ENCODE measurements around the gene PRSS50. TPM values are rescaled to one million over a fixed set of nuclear protein-coding genes. Genes with fewer than 3 reads are reported as not detected.

The PRSS50 gene
- total and polyA plus RNA-seq, 2 experiments from 2014 or later: 2.0 to 3.2 TPM

DNA sequence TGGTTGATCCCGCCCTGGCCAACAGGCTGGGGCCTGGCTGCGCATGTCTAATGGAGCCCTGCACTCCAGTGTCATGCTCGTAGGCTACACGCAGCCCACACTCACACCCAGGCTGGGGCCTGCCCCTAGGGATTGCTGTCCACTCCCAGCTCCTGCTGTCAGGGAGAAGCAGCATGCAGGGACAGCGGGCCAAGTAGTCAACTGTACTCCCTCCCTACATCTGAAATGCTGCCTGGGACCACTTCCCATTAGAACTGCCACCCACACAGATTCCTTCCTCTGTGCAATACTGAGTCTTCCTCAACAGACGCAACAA lies 40.3 kb downstream of the PRSS50 start:
- Histone ChIP-seq H3K27me3 (no peaks in the 10 kb centered on the region), H3K27ac (no peak overlapping the region)
- DNase-seq (ENCODE audit: low read depth in 1 of 2, low spot score in 1 of 2): peak in 1 of 2 donors; percentile 60

DNA sequence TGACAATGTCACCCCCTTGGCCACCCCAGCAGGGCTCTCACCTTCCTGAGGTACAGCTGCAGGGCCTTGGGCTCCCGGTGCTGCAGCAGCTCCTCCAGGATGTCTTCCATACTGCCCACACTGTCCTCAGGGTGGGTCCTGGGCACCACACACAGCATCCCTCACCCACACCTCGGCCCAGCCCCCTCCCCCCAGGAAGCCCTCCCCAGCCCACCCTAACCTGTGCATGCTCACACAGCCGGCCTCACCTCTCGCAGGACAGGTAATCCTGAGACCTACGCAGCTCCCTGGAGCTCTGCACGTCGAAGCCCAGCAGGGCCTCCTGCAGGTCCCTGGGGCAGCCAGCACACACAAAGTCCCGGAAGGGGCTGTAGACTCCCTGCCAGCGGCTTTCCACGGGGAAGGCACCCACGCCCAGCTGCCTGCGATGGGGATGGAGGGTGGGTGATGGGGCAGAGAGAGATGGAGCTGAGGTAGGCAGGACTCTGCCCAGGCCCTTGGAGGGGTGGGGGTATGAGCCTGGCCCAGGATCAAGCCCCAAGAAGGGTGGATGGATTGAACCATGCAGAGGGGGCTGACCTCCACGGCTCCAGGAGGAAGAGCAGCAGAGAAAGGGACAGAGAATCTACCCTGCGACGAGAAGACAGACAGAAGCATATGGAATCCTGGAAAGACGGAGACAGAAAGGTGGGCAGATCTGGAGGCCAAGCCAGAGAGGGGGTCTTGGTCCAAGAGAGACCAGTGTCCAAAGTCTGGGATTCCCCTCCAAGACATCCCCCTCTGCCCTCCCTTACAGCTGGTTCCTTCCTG lies 40.9 kb downstream of the PRSS50 start:
- H3K4me1 ChIP-seq (ENCODE audit: low read depth): no peaks in the 10 kb centered on the region
- no peaks in the 10 kb centered on the region for H3K27me3 ChIP-seq
- H3K36me3 ChIP-seq: no peaks in the 10 kb centered on the region
- DNase-seq (ENCODE audit: low read depth in 1 of 2, low spot score in 1 of 2): no peak
- no peak overlapping the region for H3K4me3 ChIP-seq
- TF ChIP-seq, protein P1, sequence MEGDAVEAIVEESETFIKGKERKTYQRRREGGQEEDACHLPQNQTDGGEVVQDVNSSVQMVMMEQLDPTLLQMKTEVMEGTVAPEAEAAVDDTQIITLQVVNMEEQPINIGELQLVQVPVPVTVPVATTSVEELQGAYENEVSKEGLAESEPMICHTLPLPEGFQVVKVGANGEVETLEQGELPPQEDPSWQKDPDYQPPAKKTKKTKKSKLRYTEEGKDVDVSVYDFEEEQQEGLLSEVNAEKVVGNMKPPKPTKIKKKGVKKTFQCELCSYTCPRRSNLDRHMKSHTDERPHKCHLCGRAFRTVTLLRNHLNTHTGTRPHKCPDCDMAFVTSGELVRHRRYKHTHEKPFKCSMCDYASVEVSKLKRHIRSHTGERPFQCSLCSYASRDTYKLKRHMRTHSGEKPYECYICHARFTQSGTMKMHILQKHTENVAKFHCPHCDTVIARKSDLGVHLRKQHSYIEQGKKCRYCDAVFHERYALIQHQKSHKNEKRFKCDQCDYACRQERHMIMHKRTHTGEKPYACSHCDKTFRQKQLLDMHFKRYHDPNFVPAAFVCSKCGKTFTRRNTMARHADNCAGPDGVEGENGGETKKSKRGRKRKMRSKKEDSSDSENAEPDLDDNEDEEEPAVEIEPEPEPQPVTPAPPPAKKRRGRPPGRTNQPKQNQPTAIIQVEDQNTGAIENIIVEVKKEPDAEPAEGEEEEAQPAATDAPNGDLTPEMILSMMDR (IDR thresholded peaks at IDR 0.05; ENCODE audit: low read depth, low read length): no peak
- H3K27ac ChIP-seq: no peak overlapping the region
- H3K9me3 ChIP-seq (ENCODE audit: low read depth): no peaks in the 10 kb centered on the region

More for the DNA sequence above, 40.3 kb downstream of the PRSS50 start:
- Histone ChIP-seq H3K4me1 (ENCODE audit: low read depth) (no peaks in the 10 kb centered on the region), H3K36me3 (no peaks in the 10 kb centered on the region), H3K9me3 (ENCODE audit: low read depth) (no peaks in the 10 kb centered on the region), H3K4me3 (no peak overlapping the region)
- TF ChIP-seq, protein P1 (IDR thresholded peaks at IDR 0.05; ENCODE audit: low read depth, low read length): no peak

DNA sequence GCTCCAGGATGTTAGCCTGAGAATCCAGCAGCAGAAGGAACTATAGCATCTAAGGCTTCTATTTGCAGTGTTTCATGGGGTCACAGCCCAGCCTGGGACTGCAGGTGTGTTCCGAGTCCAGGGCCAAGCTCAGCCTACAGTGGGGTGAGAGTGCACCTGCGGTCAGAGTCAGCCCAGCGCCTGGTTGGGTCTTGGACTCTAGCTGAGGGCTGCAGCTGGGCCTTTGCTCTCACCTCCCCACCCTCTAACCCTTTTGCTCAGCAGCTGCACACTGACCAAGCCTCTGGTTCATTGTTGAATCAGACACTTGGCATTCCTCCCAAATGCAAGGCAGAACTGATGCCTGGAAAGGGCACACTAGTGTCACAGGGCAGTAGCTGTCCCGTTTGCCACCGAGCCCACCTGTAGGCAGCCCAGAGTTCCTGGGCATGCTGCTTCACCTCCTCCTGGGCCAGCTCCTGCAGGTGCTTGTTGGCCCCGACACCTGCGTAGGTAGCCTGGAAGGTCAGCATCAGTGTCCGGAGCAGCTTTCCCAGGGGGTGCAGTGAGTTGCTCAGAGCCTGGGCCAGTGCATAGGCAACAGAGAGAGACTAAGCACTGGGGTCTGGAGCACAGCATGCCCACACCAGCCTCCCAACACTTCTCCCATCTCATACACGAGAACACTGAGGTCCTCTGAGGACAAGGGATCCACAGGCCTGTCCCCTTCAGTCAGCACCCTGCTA lies 41.7 kb downstream of the PRSS50 start:
- no peak for DNase-seq (ENCODE audit: low read depth in 1 of 2, low spot score in 1 of 2)
- Histone ChIP-seq H3K27ac (no peak overlapping the region), H3K4me3 (no peak overlapping the region), H3K36me3 (no peaks in the 10 kb centered on the region), H3K4me1 (ENCODE audit: low read depth) (no peaks in the 10 kb centered on the region), H3K27me3 (no peaks in the 10 kb centered on the region), H3K9me3 (ENCODE audit: low read depth) (no peaks in the 10 kb centered on the region)
- TF ChIP-seq, protein P1 (IDR thresholded peaks at IDR 0.05; ENCODE audit: low read depth, low read length): no peak

DNA sequence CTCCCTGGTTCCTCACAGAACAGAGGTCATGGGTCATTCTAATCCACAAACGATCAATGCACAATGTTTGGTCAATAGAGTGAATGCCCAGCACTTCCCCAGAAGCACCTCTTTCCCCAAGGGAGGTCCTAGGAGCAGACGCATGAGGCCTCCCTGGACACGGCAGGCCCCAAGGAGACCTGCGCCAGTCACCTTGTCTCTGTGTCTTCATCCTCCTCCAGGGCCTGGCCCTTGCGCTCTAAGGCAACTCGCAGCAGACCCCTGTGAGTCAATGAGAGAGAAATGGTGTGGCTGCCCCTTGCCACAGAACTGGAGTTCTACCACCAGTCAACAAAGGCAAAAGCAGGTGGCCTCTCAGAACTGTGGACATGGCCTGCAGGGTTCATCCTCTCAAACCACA lies 42.2 kb downstream of the PRSS50 start:
- no peaks in the 10 kb centered on the region for H3K36me3 ChIP-seq
- no peak overlapping the region for H3K27ac ChIP-seq
- TF ChIP-seq, protein P1 (IDR thresholded peaks at IDR 0.05; ENCODE audit: low read depth, low read length): no peak
- DNase-seq (ENCODE audit: low read depth in 1 of 2, low spot score in 1 of 2): no peak
- no peaks in the 10 kb centered on the region for H3K9me3 ChIP-seq (ENCODE audit: low read depth)
- no peak overlapping the region for H3K4me3 ChIP-seq
- H3K27me3 ChIP-seq: no peaks in the 10 kb centered on the region
- H3K4me1 ChIP-seq (ENCODE audit: low read depth): no peaks in the 10 kb centered on the region

DNA sequence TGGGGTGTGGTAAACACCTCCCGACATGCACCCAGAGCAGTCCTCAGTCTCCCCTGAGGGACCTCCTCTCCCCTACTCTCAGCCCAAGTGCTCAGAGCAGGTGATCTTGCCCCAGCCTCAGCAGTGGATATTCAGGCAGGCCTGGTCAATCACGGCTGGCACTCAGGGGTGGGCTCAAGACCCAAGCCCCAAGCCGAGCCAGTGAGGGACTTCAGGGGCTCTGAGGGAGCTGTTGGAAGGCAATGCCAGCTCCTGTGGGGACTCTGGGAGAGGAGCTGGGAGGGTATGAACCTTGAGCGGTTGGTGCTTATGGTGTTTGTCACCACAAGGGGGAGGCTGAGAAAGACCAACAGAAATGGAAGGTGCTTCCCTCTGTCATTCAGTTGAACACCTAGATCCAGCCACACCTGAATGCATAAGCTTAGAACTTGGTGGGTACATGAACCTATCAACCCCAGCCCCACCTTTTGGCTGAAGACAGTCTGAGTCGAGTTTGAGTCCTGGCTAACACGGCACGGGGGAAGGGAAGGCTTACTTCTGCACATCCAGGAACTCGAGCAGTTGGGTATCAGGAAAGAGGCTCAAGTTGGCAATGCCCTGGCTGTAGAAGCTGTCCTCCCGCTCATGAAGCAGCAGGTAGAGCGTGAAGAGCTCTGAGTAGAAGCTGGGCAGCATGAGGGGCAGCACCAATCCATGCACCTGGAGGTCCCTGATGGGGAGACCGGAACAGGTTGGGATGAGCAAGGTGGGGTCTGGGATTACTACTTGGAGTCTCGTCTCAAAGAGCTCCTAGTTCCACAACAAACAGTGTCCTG lies 43.4 kb downstream of the PRSS50 start:
- TF ChIP-seq, protein P1 (IDR thresholded peaks at IDR 0.05; ENCODE audit: low read depth, low read length): peak; percentile 16
- DNase-seq (ENCODE audit: low read depth in 1 of 2, low spot score in 1 of 2): no peak
- no peaks in the 10 kb centered on the region for H3K9me3 ChIP-seq (ENCODE audit: low read depth)
- no peaks in the 10 kb centered on the region for H3K36me3 ChIP-seq
- H3K27me3 ChIP-seq: no peaks in the 10 kb centered on the region
- no peak overlapping the region for H3K4me3 ChIP-seq
- no peaks in the 10 kb centered on the region for H3K4me1 ChIP-seq (ENCODE audit: low read depth)
- no peak overlapping the region for H3K27ac ChIP-seq

Data from cardiac muscle cell (in vitro differentiated cells and primary cell).